D721Med (cell line): ENCODE results near the gene DLG5.

Source experiments
- DNase-seq: peaks from one replicate; pipeline ENCODE4 v3.0.0; 2011; ENCODE audit warnings: low spot score; ENCODE audit not compliant: insufficient read length
- FAIRE-seq: peaks from 2 replicates; lab custom pipeline; 2011; peaks lifted over from hg19 to GRCh38; lab: Jason Lieb, UNC
- TF ChIP-seq, protein P1 (sequence below): IDR thresholded peaks from 2 replicates; pipeline ENCODE4 v1.5.1; 2012; ENCODE audit warnings: mild to moderate bottlenecking, control low read depth; ENCODE audit not compliant: insufficient read depth; ENCODE audit errors: missing control alignments

DLG5 gene

GRCh38 chr10:77881222-77881621 lies 45.3 kb downstream of the DLG5 start:
- FAIRE-seq (no peak), DNase-seq (no peak)
- TF ChIP-seq, protein P1, sequence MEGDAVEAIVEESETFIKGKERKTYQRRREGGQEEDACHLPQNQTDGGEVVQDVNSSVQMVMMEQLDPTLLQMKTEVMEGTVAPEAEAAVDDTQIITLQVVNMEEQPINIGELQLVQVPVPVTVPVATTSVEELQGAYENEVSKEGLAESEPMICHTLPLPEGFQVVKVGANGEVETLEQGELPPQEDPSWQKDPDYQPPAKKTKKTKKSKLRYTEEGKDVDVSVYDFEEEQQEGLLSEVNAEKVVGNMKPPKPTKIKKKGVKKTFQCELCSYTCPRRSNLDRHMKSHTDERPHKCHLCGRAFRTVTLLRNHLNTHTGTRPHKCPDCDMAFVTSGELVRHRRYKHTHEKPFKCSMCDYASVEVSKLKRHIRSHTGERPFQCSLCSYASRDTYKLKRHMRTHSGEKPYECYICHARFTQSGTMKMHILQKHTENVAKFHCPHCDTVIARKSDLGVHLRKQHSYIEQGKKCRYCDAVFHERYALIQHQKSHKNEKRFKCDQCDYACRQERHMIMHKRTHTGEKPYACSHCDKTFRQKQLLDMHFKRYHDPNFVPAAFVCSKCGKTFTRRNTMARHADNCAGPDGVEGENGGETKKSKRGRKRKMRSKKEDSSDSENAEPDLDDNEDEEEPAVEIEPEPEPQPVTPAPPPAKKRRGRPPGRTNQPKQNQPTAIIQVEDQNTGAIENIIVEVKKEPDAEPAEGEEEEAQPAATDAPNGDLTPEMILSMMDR, result no peak

- TF ChIP-seq, protein P1, result no peak
- no peak for DNase-seq
- FAIRE-seq, result no peak
Observed at GRCh38 chr10:77879710-77880109, 46.8 kb downstream of the DLG5 start.

- no peak for FAIRE-seq
- TF ChIP-seq, protein P1, result no peak
- no peak for DNase-seq
Observed at GRCh38 chr10:77879065-77879464, 47.5 kb downstream of the DLG5 start.

DNA sequence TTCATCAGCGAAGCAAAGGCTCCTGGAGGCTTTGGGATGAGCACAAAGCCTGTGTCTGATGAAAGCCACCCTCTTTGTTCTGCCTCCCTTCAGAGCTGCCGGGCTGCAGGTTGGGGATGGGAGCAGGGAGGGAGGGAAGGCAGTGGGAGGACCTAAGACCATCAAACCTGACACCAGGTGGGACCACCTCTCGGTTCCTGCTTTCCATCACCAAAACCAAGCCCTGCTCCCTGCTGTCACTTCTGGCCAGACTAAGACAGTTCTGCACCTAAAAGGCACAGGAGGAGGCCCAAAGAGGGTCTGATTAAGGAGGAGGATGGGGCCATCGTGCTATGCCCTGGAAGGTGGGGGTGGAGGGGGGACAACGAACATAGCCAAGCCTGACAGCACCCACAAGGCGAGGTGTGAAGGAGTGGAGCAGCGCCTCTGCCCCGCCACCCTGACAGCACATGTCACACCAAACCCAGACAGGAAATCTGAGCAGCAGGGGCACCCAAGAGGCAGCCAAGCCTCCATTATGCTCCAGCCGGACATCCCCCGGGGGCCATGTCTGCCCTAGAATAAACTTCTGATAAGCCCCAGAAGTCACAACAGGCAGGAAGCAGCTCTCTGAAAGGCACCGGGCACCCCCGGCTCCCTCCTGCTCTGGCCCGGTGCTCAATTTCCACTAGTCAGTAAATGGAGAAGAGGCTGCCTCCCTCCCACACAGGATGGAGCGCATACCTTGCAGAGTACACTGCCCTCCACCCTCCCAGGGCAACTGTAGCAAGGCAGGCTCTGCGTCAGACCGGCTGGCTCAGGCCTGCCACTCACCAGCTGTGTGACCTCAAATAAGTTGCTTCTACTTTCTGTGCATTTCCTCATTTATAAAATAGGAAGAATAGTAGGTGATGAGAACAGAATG lies 48.9 kb downstream of the DLG5 start:
- TF ChIP-seq, protein P1, result no peak

GRCh38 chr10:77875730-77876129 lies 50.8 kb downstream of the DLG5 start:
- TF ChIP-seq, protein P1, result no peak
- FAIRE-seq (no peak), DNase-seq (no peak)

More for the DNA sequence above, 48.9 kb downstream of the DLG5 start:
- FAIRE-seq (no peak), DNase-seq (no peak)

DNA sequence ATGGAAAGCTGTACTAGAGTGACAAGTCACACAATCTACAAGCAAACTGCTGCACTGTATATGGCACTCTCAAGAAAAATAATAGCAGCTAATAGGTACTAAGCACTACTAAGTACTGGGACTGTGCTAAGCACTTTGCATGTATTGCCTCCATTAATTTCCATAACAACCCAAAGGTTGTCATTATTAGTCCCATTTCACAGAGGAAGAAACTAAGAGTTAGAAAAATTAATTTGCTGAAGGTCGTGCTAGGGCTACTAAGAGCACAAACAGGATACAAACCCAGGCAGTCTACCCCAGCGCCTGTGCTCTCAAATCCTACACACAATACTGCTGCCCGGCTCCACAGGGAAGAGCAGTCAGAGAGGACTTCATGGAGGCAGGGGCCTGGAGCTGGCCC lies 51.7 kb downstream of the DLG5 start:
- FAIRE-seq, result no peak
- no peak for DNase-seq
- TF ChIP-seq, protein P1, result no peak
